ENCODE results near the gene PPFIBP2.

The PPFIBP2 gene

GRCh38 chr11:7552666-7553065, 38.9 kb downstream of the PPFIBP2 start:
- no peak for DNase-seq (ENCODE audit: low read depth)

DNA sequence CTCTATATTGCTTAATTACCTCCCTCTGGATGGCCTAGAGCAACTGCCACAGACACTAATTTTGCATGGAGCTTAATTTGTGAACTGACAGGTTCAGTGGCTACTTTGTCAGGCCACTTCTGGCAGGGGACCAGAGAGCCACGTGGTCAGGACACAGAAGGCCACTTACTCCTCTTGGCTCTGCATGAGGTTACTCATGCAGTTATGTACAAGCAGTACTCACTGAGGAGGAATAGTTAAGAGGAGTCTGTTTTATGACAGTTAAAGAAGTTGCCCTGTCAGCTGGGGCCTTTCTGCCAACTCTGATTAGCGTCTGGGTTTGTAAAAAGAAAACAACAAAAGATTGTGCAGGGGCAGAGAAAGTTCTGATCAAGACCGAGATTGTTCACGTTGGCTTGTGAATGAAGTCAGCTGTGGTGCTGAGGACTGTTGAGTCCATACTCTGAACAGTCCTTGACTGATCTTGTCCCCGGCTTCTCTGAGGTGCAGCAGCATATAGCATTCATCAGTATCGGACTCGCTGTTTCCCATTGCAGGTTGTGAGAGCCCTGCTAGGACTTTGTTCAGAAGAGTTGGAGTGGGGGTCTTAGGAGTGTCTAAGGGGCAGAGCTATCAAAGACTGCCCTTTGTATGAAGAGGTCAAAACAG, 41.4 kb downstream of the PPFIBP2 start:
- DNase-seq (ENCODE audit: low read depth): no peak

DNA sequence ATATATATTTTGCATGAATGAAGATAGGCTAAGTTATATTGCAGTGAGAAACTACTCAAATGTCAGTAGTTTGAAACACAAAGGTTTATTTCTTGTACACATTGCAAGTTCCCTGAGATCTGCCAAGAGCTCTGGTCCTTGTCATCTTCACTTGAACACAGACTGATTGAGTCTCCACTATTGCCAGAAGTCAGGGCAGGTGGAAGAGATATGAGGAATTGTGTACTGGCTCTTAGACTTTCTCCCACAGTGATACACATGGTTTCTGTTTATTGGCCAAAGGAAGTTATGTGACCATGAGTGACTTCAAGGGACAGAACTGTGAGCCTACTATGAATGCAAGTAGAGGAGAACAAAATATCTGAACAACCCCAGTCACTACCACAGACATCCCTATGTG, 44.2 kb downstream of the PPFIBP2 start:
- no peak for DNase-seq (ENCODE audit: low read depth)

DNA sequence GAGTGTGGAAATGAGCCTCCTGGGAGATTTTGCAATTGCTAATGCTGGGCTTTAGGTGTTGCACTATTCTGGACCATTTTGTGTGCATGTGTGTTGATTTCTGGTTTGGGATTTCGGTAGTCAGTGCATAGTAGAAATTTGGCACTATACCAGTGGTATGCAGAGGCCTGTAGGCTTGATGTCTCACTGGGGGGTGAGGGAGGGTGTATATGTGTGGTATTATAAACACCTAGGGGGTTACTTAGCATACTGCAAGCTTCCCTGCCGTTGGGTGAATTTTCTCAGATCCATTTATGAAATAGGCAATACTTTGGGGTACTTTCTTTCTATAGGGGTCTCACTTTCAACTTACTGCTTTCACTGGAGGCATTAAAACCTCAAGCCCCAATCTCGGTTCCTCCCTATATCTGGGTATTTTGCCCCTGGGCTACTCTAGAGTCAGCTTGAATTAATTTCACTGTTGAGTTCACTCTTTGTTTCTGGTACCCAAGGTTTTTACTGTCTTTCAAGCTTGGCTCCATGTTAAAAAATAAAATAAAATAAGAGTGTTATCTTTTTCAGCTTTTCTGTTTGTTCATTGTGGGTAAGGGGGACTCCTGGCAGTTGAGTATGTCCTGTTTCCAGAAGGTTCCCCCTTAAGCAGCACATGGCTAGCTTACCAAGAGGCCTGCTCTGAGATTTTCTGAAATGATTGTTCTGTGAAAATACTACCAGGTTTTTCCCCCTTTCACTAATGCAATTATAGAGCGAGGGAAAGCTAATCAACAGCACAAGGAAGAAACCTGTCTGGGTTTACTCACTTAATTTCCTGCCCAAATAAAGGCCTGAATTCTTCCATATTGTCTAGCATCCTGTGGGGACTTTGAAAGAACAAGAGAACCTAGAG, 45.8 kb downstream of the PPFIBP2 start:
- DNase-seq (ENCODE audit: low read depth): no peak

- no peak for DNase-seq (ENCODE audit: low read depth)
These were observed 47.8 kb downstream of the PPFIBP2 start for GRCh38 chr11:7561562-7561961.

GRCh38 chr11:7563281-7563680, 49.5 kb downstream of the PPFIBP2 start:
- no peak for DNase-seq (ENCODE audit: low read depth)

- no peak for DNase-seq (ENCODE audit: low read depth)
These were observed 51.0 kb downstream of the PPFIBP2 start for GRCh38 chr11:7564803-7565202.

- DNase-seq (ENCODE audit: low read depth): no peak
These were observed 53.5 kb downstream of the PPFIBP2 start for GRCh38 chr11:7567311-7567710.

GRCh38 chr11:7569044-7569443, 55.2 kb downstream of the PPFIBP2 start:
- DNase-seq (ENCODE audit: low read depth): no peak

GRCh38 chr11:7570241-7570640, 56.4 kb downstream of the PPFIBP2 start:
- no peak for DNase-seq (ENCODE audit: low read depth)

DNA sequence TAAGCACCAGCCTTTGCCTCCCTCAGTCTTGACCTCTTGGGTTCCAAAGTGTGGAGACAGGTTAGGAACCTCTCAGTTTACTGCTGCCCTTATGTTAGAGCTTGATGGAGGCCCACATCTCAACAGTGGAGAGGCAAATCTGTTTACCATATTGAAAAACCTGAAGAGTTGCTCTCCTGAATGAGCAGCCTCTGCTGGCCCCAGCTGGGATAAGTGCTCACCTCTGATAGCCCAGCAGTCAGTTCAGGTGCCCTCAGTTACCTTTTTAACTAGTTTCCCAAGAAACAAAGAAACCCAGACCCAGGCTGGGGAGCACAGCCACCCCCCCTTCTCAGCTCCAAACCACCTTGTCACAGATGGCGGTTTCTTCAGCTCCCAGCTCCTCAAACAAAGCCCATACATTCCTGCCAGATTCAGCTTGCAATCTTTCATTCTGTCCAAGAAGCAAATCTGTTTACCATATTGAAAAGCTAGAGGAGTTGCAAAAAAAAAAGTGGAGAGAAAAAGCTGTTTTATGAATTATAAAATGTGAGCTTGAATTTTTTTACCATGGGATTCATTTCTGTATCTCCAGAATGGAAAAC, 57.2 kb downstream of the PPFIBP2 start:
- no peak for DNase-seq (ENCODE audit: low read depth)

DNA sequence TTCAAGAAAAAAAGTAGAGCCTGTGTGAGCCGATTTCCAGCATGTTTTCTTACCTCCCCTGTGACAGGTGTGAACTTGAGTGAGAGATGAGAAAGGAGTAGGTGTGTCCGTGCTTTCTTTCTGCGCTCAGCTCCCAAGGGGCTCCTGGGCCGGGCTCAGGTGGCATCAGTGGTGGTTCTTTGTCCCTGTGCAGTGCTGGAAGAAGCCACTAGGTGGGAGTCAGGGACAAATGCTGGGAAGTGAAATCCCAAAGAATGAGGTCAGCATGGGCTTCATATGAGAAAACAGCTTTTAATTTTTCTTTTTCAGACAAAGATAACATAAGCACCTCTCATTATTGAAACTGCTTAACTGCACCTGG, 57.8 kb downstream of the PPFIBP2 start:
- DNase-seq (ENCODE audit: low read depth): no peak

- no peak for DNase-seq (ENCODE audit: low read depth)
These were observed 58.4 kb downstream of the PPFIBP2 start for GRCh38 chr11:7572001-7572712.

DNA sequence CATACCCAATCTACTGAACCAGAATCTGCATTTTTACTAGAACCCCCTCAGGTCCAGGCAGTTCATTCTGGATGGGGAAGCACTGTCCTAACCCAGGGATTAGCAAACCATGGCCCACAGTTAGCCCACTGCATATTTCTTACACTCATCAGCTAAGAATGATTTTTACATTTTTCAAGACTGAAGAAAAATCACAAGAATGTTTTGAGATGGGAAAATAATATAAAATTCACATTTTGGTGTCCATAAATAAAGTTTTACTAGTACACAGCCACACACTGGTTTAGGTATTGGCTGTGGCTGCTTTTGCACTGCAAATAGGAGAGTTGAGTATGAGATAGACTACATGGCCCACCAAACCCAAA, 59.4 kb downstream of the PPFIBP2 start:
- no peak for DNase-seq (ENCODE audit: low read depth)

DNA sequence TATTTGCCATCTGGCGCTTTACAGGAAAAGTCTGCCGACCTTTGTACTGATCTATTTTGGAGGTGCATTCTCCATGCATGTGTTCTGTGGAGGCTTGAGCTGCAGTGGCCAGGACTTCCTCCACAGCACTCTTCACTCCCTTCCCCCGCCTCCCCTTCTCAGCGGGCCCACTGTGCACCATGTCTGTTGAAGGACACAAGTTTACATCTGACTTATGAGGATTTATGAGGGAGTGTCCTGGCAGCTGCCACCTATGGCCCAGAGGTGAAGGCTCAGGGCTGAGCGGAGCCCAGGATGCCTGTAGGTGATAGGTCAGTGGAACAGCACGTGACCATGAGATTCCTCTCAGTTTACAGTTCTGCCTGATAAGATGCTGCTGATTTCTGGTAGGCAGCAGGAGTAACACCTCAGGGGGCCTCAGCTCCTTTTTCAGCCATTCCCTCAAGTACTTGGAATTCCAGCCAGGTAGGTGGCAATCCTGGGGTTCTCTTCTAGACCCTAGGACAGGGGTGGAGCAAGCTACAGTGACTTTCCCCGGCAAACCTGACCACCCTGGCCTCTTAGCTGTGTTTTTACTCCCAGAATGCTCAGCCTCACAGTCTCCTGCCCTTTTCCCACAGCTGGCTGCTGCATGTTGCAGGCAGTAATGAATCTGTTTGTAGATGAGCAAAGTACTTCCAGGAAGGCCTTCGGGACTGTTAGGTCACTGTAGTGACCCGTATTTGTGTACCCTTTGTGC, 59.9 kb downstream of the PPFIBP2 start:
- no peak for DNase-seq (ENCODE audit: low read depth)

DNA sequence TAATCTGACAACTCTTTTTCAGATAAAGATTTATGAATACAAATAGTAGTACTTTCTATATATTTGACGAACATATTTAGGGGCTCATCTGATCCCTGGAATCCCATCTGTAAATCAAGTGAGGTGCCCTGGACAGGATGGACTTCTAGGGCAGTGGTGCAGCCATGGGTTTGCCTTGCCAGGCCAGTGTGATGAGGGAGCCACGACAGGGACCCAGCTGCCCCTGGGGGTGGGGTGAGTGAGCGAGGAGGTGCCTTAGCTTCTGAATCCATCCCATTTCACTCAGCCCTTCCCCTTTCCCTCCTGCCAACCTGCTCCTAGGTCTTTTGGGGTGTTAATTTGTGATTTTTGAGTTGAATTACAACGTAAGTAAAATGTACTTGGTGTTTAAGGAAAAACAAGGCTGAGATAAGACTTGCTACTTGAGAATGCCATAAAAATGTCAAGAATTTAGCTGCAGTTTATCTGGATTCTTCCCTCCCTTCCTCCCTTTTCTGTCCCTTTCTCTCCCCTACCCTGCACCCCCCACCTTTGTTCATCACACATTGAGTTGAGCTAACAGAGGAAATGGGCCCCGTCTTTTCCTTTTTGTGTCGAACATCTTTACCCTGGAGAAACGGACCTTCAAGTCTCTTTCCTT, 60.8 kb downstream of the PPFIBP2 start:
- no peak for DNase-seq (ENCODE audit: low read depth)

GRCh38 chr11:7575841-7576725, 62.3 kb downstream of the PPFIBP2 start:
- no peak for DNase-seq (ENCODE audit: low read depth)

- DNase-seq (ENCODE audit: low read depth): no peak
These were observed 63.0 kb downstream of the PPFIBP2 start for GRCh38 chr11:7576726-7577290.

DNA sequence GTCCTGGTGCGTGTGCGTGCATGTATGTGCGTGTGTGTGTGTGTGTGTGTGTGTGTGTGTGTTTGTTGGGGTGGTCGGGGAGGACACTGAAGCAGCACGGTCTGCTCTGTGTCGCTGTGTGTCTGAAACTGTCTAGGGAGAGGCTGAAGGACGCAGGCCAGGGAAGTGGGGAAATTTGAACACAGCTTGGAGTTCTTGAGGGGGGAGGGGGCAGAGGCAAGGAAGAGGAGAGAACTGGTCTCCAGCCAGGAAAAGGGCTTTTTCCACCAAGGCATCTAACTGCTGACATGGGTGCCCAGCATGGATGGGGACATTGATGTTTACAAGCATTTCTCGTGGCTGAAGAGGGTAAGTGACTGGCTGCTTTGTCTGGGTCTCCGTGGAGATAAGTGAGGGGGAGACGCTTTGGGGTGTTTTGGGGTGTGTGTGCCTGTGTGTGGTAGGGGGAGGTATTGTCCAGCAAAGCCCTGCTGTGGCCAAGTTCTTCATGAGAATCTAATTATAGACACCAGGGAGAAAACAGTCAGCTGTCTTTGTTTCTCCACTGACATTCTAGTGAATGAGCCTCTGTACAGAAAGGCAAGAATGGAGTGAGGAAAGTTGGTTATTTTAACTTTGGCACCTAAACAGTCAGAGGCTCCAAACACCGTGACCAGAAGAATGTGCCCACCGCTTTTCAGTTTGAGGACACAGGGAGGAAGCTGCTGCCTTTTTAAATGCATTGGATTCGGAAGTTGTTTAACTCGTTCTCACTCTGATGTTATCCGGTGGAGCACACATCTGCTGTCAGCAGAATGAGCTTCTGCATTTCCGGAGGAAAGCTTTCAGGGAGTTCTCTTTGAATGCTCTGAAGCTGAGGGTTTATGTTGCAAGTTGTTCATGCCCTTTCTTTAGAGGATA, 63.7 kb downstream of the PPFIBP2 start:
- DNase-seq (ENCODE audit: low read depth): no peak

Measured in T follicular helper cell (primary cell).